Astrocyte of the spinal cord (primary cell): ENCODE results near the gene GNB4.

Experiments
- DNase-seq: peaks from one replicate; pipeline ENCODE4 v3.0.0; 2011; ENCODE audit warnings: low read depth, low spot score
- H3K4me3 ChIP-seq: 2 replicates; pipeline ENCODE4 v1.5.1; 2011; ENCODE audit warnings: low read depth, mild to moderate bottlenecking, low read length, moderate library complexity
- in situ Hi-C: cut with HindIII; loops from 2 replicates; pipeline ENCODE4 v1.10.0; 2017; ENCODE audit warnings: low sequenced_read_pairs
- TF ChIP-seq, protein P1 (sequence below): IDR thresholded peaks from 2 replicates; pipeline ENCODE4 v1.5.1; 2012; ENCODE audit warnings: low read depth, mild to moderate bottlenecking, low read length, inconsistent platforms

Gene GNB4

DNA sequence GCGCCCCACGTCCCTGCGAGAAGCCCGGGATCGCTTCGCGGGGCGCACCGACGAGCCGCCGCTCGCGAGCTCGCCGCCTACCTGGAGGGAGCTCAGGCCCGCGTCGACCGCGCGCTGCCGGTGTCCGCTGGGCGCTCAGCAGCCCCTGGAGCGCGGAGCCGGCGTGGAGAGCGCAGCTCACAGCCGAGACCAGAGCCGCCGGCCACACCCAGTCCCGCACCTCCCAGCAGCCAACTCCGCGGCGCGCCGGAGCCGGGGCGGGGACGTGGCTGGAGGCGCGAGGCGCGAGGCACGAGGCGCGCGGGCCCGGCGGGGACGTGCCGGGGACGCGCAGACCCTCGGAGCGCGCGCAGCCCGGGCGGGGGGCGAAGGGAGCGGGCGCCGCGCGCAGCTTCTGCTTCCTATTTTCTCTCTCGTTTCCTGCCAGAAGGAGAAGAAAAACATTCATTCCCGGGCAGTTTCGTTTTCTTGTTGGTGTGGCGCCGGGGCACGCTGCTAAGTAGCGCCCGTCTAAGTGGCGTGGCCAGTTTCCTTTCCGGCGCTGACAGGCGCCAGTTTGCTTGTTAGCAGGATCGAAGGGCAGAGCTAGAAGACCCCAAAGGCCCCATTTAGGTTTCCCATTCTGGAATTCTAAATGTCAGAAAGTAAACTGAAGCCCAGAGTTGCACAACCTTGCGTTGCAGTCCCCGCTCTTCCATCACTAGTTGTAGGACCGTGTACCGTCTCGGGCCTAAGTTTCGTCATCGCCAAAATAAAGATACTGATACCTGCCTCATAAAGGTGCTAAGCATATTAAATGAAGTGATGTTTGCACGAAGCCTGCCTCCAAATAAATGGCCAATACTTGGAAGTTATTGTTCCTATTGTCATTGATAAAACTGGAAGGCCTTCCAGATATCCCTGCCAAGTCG, at the start of gene GNB4:
TSS of gene GNB4 (minus strand) at position 206 of the 911 bp plus-strand sequence. CDS start 25,270 bp downstream, outside the sequence.
- TF ChIP-seq, protein P1, sequence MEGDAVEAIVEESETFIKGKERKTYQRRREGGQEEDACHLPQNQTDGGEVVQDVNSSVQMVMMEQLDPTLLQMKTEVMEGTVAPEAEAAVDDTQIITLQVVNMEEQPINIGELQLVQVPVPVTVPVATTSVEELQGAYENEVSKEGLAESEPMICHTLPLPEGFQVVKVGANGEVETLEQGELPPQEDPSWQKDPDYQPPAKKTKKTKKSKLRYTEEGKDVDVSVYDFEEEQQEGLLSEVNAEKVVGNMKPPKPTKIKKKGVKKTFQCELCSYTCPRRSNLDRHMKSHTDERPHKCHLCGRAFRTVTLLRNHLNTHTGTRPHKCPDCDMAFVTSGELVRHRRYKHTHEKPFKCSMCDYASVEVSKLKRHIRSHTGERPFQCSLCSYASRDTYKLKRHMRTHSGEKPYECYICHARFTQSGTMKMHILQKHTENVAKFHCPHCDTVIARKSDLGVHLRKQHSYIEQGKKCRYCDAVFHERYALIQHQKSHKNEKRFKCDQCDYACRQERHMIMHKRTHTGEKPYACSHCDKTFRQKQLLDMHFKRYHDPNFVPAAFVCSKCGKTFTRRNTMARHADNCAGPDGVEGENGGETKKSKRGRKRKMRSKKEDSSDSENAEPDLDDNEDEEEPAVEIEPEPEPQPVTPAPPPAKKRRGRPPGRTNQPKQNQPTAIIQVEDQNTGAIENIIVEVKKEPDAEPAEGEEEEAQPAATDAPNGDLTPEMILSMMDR = no peak
- peak; percentile 89 for DNase-seq
- in situ Hi-C loops = no loop called here
- H3K4me3 ChIP-seq = peak within 1 kb of the TSS; percentile 82

DNA sequence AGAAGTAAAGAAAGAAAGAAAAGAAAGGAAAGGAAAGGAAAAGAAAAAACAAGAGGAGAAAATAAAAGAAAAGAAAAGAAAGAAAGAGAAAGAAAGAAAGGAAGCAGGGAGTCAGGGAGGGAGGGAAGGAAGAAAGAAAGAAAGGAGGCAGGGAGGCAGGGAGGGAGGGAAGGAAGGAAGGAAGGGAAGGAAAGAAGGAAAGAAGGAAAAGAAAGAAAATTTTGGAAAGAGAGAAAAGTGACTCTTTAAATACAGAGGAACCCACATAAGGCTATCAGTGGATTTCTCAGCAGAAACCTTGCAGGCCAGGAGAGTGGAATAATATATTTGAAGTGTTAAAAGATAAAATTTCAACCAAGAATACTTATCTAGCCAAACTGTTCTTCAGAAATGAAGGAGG, 44.2 kb upstream of the GNB4 start:
- TF ChIP-seq, protein P1 = no peak

DNA sequence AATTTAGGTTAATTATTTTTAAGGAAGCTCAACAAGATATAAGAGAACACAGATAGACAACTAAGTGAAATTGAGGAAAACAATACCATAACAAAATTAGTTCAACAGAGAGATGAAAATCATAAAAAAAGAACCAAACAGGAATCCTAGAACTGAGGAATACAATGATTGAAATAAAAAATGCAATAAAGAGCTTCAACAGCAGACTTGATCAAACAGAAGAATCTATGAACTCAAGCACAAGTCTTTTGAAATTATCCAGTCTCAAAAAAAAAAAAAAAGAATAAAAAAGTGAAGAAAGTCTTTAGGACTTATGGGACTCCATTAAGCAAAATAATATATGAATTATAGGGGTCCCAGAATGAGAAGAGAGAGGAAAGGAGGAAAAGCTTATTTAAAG, 42.0 kb upstream of the GNB4 start:
- in situ Hi-C loops = no loop called here
- H3K4me3 ChIP-seq = no peak overlapping the region
- TF ChIP-seq, protein P1 = no peak
- DNase-seq = no peak

More for the DNA sequence above, 44.2 kb upstream of the GNB4 start:
- in situ Hi-C loops = no loop called here
- DNase-seq = no peak
- H3K4me3 ChIP-seq = no peak overlapping the region

DNA sequence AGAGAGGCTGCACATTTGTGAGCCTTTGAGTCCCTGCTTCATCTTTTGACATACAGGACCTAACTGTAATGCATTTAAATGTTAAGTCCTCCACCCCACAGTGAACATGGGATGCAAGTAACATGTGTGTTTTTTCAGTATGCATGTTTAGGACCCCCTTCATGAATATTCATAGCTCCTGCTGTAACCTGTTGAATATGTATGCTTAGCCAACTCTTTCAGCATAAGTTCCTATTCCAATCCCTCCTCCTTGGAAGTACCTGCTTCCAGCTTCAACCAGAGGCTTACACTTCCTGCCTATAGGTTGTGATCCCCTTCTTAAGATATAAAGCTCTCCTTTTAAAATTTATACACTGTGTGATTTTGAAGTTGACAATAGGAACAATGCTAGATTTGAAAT, 36.9 kb upstream of the GNB4 start:
- no peak for DNase-seq
- H3K4me3 ChIP-seq = no peak overlapping the region
- TF ChIP-seq, protein P1 = no peak
- in situ Hi-C loops = no loop called here

DNA sequence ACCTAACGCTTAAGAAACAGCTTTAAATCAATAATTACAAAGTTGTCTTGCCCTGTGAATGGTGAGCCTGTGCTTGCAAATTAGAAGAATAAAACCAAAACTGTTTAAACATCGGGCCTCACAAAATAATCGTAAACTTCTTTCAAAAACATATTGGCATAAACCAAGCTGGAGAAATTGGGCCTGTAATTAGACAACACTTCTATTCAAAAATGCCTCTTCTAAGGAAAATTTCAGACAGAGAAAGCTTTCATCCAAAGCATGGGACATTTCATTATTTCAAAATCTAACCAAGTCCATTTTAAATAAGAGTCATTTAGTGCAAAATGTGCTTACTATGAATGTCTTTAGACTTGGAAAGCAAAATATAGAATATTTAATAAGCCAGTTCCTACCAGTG, 35.5 kb upstream of the GNB4 start:
- in situ Hi-C loops = no loop called here
- TF ChIP-seq, protein P1 = no peak
- H3K4me3 ChIP-seq = no peak overlapping the region
- DNase-seq = no peak

DNA sequence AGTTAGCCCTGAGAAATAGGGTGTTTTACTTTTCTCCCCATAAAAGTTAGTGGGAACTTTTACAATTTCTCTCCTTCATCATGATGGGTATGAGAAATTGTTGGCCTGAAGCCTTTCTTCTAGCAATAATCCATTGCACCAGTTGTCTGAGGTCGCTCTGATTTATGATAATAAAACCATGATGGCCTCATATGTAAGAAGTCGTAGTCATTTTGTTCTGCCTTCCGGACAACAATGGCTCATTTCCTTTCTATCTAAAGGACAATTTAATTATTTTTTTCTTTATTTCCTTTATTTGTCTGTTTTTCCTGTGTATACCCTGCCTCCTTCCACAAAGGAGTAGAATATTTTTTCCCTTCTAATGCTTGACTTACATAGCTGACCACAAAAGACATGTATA, 31.6 kb upstream of the GNB4 start:
- DNase-seq = no peak
- TF ChIP-seq, protein P1 = no peak
- H3K4me3 ChIP-seq = no peak overlapping the region
- in situ Hi-C loops = no loop called here
